GM23248 (cell line): Measurements from ENCODE around the gene EHMT1. TPM values are rescaled to one million over a fixed set of nuclear protein-coding genes. Genes with fewer than 3 reads are reported as not detected.

ENCODE experiments used
- DNase-seq: peaks from one replicate; pipeline ENCODE4 v3.0.0-alpha.2; 2015
- H2AFZ ChIP-seq: fragments of 200-600 bp; sonication (generic); 2 replicates; pipeline ENCODE4 v1.6.1; 2016; ENCODE audit warnings: antibody characterized with exemption
- H3F3A ChIP-seq: fragments of 200-600 bp; sonication (generic); 2 replicates; pipeline ENCODE4 v1.6.1; 2016; ENCODE audit warnings: mild to moderate bottlenecking, antibody characterized with exemption, mixed run types; ENCODE audit not compliant: insufficient read depth
- H3K27ac ChIP-seq: fragments of 200-600 bp; sonication (generic); 2 replicates; pipeline ENCODE4 v1.5.1; 2016; ENCODE audit warnings: mild to moderate bottlenecking
- H3K27me3 ChIP-seq: fragments of 200-600 bp; sonication (generic); replicated peaks from 2 replicates; pipeline ENCODE4 v1.6.1; 2016; ENCODE audit warnings: mild to moderate bottlenecking; ENCODE audit not compliant: insufficient read depth
- H3K36me3 ChIP-seq: fragments of 200-600 bp; sonication (generic); 2 replicates; pipeline ENCODE4 v1.6.1; 2016; ENCODE audit warnings: low read depth, mild to moderate bottlenecking
- H3K4me1 ChIP-seq: fragments of 200-600 bp; sonication (generic); 2 replicates; pipeline ENCODE4 v1.6.1; 2016; ENCODE audit warnings: mild to moderate bottlenecking; ENCODE audit not compliant: insufficient read depth
- H3K4me2 ChIP-seq: fragments of 200-600 bp; sonication (generic); one replicate; pipeline ENCODE4 v1.6.1; 2016; ENCODE audit warnings: mild to moderate bottlenecking; ENCODE audit not compliant: unreplicated experiment
- H3K4me3 ChIP-seq: fragments of 200-600 bp; sonication (generic); 2 replicates; pipeline ENCODE4 v1.5.1; 2016; ENCODE audit warnings: mild to moderate bottlenecking
- H3K79me2 ChIP-seq: fragments of 200-600 bp; sonication (generic); 2 replicates; pipeline ENCODE4 v1.6.1; 2016; ENCODE audit warnings: mild to moderate bottlenecking; ENCODE audit not compliant: insufficient read depth
- H3K9ac ChIP-seq: fragments of 200-600 bp; sonication (generic); 2 replicates; pipeline ENCODE4 v1.6.1; 2016; ENCODE audit warnings: mild to moderate bottlenecking
- H3K9me2 ChIP-seq: fragments of 200-600 bp; sonication (generic); 2 replicates; pipeline ENCODE4 v1.6.1; 2016; ENCODE audit warnings: mixed run types, mild to moderate bottlenecking, moderate library complexity; ENCODE audit not compliant: insufficient read depth
- H3K9me3 ChIP-seq: fragments of 200-600 bp; sonication (generic); one replicate; pipeline ENCODE4 v1.6.1; 2017; ENCODE audit warnings: low read depth
- H4K20me1 ChIP-seq: fragments of 200-600 bp; sonication (generic); 2 replicates; pipeline ENCODE4 v1.6.0; 2016; ENCODE audit not compliant: insufficient read depth
- EZH2 ChIP-seq: fragments of 200-600 bp; sonication (generic); IDR thresholded peaks from 2 replicates; pipeline ENCODE4 v1.6.1; 2018; ENCODE audit warnings: antibody characterized with exemption, mild to moderate bottlenecking; ENCODE audit not compliant: insufficient read depth, poor library complexity, severe bottlenecking
- EZH2phosphoT487 ChIP-seq: fragments of 200-600 bp; sonication (generic); IDR thresholded peaks from 2 replicates; pipeline ENCODE4 v1.6.1; 2018; ENCODE audit warnings: antibody characterized with exemption, moderate library complexity, mild to moderate bottlenecking, low read depth; ENCODE audit not compliant: insufficient read depth
- WGBS, 2 experiments: methylation state at CpG; one replicate each; pipeline ENCODE4 v1.1.6; 2015 to 2017; ENCODE audit warnings: low lambda C conversion rate in 2 of 2, low coverage in 1 of 2; ENCODE audit errors: missing lambda C conversion rate in 2 of 2; 5-methylcytosine and 5-hydroxymethylcytosine counted together
- in situ Hi-C: fragments of 300-500 bp; cut with MboI; formaldehyde crosslinking; loops from 2 replicates; pipeline ENCODE4 v1.15.0; 2020
- polyA plus RNA-seq: library from polyadenylated mRNA; unstranded; fragments of >200 nt; fragmentation: Nextera tagmentation; extraction: Ambion mirVana; gene quantifications from 2 replicates; pipeline ENCODE4 v1.2.1, GENCODE V29; 2016
- total RNA-seq: library from RNA; depleted of rRNA; stranded (reverse); fragments of >200 nt; shearing (Covaris generic); gene quantifications from 2 replicates; pipeline ENCODE4 v1.2.3, GENCODE V29; 2014

The EHMT1 gene
- total and polyA plus RNA-seq, 2 experiments from 2014 or later, result 26.8 to 31.0 TPM

DNA sequence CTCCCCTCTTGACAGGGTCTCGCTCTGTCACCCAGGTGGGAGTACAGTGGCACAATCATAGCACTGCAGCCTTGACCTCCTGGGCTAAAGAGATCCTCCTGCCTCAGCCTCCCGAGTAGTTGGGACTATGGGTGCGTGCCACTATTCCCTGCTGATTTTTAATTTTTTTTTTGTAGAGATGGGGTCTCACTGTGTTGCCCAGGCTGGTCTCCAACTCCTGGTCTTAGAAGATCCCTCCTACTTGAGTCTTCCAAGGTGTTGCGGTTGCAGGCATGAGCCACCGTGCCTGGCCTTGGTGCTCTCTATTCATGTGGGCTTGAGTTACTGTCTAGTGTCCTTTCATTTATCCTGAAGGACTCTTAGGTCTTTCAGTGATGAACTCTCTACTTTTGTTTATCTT lies 24.1 kb downstream of the EHMT1 start:
- Histone ChIP-seq H3K9me2 (no peaks in the 10 kb centered on the region), H3K36me3 (no peaks in the 10 kb centered on the region; the same call in 1 of the 2 replicates), H3K4me1 (peaks cover 6% of the 10 kb centered on the region; the same call in 1 of the 2 replicates), H3K9ac (no peak overlapping the region), H3K79me2 (peaks cover 100% of the 10 kb centered on the region), H3K9me3 (no peaks in the 10 kb centered on the region), H3K4me3 (no peak overlapping the region), H3K4me2 (no peak overlapping the region), H4K20me1 (peaks cover 8% of the 10 kb centered on the region; the same call in 1 of the 2 replicates), H2AFZ (no peak overlapping the region), H3K27me3 (no peaks in the 10 kb centered on the region), H3K27ac (no peak overlapping the region), H3F3A (no peaks in the 10 kb centered on the region)
- no peak for TF ChIP-seq EZH2
- TF ChIP-seq EZH2phosphoT487, result no peak
- in situ Hi-C loops, result no loop called here
- no peak for DNase-seq
- WGBS, 2 experiments, result 97 to 99% methylated on average over 5 of the region's 5 CpGs

DNA sequence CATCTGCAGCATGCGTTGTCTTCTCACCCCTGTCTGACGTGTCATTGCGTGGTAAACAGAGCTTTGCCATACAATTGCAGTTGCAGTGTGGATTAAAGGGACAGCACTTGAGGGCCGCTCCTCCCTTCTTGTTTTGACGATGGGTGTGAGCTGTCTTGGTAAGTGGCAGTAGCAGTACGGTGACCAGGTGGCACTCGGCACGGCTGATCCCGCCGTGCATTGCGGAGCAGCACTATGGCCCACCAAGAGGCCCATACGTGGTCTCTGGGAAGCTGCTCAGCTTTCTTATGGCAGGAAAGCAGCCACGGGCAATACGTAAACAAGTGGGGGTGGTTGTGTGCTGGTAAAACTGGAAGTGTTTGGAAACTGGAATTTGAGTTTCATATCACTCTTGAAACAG lies 25.1 kb downstream of the EHMT1 start:
- Histone ChIP-seq H3K9me2 (no peaks in the 10 kb centered on the region), H3F3A (no peaks in the 10 kb centered on the region), H2AFZ (no peak overlapping the region), H4K20me1 (peaks cover 3% of the 10 kb centered on the region; the same call in 1 of the 2 replicates), H3K9ac (no peak overlapping the region), H3K4me3 (no peak overlapping the region), H3K27me3 (no peaks in the 10 kb centered on the region), H3K36me3 (no peaks in the 10 kb centered on the region; the same call in 1 of the 2 replicates), H3K4me1 (peaks cover 6% of the 10 kb centered on the region; the same call in 1 of the 2 replicates), H3K4me2 (no peak overlapping the region), H3K27ac (no peak overlapping the region), H3K9me3 (no peaks in the 10 kb centered on the region), H3K79me2 (peaks cover 100% of the 10 kb centered on the region)
- TF ChIP-seq EZH2, result no peak
- TF ChIP-seq EZH2phosphoT487, result no peak
- WGBS, 2 experiments, result 94 to 95% methylated on average over 14 of the region's 14 CpGs
- in situ Hi-C loops, result no loop called here
- DNase-seq, result no peak

DNA sequence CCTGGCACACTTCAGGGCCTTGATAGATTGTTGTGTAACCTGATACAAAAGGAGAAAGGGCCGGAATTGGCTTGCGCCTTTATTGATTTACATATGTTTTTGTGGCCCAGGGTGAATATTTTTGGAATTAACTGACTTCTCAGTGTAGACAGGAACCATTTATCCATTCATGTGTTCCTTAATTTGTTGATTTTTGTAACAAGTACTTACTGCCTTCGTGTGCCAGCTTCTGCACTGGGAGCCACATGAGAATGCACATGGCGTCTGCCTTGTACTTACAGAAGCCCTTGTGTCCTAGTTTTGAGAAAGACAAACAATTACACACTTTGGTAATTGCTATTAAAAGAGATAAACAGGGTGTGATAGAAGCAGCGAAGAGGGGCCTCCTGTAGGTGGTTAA lies 26.4 kb downstream of the EHMT1 start:
- in situ Hi-C loops, result no loop called here
- WGBS, 2 experiments, result 77 to 88% methylated on average over 5 of the region's 5 CpGs

DNA sequence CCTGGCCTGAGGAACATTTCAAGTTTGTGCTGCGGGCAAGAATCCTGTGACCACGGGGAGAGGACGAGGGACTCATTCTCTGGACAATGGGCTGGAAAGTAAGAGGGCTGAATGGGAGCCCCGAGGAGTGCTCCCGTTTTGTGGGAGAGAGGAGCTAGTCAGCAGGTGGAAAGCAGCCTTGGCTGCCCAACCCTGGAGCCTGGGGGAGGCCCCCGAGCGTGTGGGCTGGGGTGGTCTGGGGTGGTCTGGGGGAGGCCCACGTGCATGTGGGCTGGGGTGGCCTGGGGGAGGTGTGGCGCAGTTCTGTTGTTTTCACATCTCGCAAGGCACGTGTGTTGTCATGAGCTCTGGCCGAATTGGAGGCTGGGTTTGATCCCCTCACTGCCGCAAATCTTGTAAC lies 27.5 kb downstream of the EHMT1 start:
- WGBS, 2 experiments, result 93 to 94% methylated on average over 9 to 13 of the region's 13 CpGs
- no peak overlapping the region for H3K27ac ChIP-seq
- no peak overlapping the region for H3K4me3 ChIP-seq
- H3F3A ChIP-seq, result no peaks in the 10 kb centered on the region
- no peaks in the 10 kb centered on the region for H3K27me3 ChIP-seq
- H3K9me3 ChIP-seq, result no peaks in the 10 kb centered on the region
- H3K4me1 ChIP-seq, result 0 out of 2 replicates have a peak, but pooled peaks cover 3% of the 10 kb centered on the region
- no peaks in the 10 kb centered on the region for H4K20me1 ChIP-seq
- no peak for DNase-seq
- no peak overlapping the region for H3K4me2 ChIP-seq
- H2AFZ ChIP-seq, result no peak overlapping the region
- peaks cover 100% of the 10 kb centered on the region for H3K79me2 ChIP-seq
- TF ChIP-seq EZH2 (no peak), EZH2phosphoT487 (no peak)
- H3K9ac ChIP-seq, result no peak overlapping the region
- no peaks in the 10 kb centered on the region; the same call in 1 of the 2 replicates for H3K36me3 ChIP-seq
- in situ Hi-C loops, result no loop called here
- no peaks in the 10 kb centered on the region for H3K9me2 ChIP-seq

More for the DNA sequence above, 26.4 kb downstream of the EHMT1 start:
- Histone ChIP-seq H4K20me1 (no peaks in the 10 kb centered on the region), H3K4me2 (no peak overlapping the region), H3K4me3 (no peak overlapping the region), H3K9ac (no peak overlapping the region), H3K79me2 (peaks cover 100% of the 10 kb centered on the region), H3K27ac (no peak overlapping the region), H3F3A (no peaks in the 10 kb centered on the region), H3K9me2 (no peaks in the 10 kb centered on the region), H3K27me3 (no peaks in the 10 kb centered on the region), H3K9me3 (no peaks in the 10 kb centered on the region), H2AFZ (no peak overlapping the region), H3K4me1 (0 out of 2 replicates have a peak, but pooled peaks cover 3% of the 10 kb centered on the region), H3K36me3 (no peaks in the 10 kb centered on the region; the same call in 1 of the 2 replicates)
- no peak for DNase-seq
- TF ChIP-seq EZH2, result no peak
- no peak for TF ChIP-seq EZH2phosphoT487
